HCT116 (cell line): ENCODE data around the gene MOB3B. TPM values are rescaled to one million over a fixed set of nuclear protein-coding genes. Genes with fewer than 3 reads are reported as not detected.

ENCODE experiments used
- ATAC-seq: fragments of 200-7000 bp; cut with Tn5 transposase; 2 replicates; pipeline ENCODE4 v1.9.1; 2020; ENCODE audit warnings: mild to moderate bottlenecking, moderate library complexity
- BruUV-seq: library from RNA; stranded (reverse); fragments of 400-500 nt; replicated peaks from 2 replicates; lab custom pipeline; 2021; lab: Mats Ljungman, UMichigan
- CTCF ChIA-PET: fragments of 300-600 bp; sonication (Branson Sonifier 250); formaldehyde crosslinking; loops from one replicate; lab custom pipeline; 2021; ENCODE audit warnings: antibody characterized with exemption; lab: Charles Lee
- POLR2A ChIA-PET: fragments of 300-600, 350-600 bp; sonication (Branson Sonifier 250); formaldehyde crosslinking; loops from one replicate; lab custom pipeline; 2021; ENCODE audit warnings: antibody characterized with exemption; lab: Charles Lee
- RAD21 ChIA-PET, 2 experiments: fragments of 300-600 bp; sonication (Branson Sonifier 250); formaldehyde crosslinking; loops; one replicate each; lab custom pipeline; 2023; ENCODE audit warnings: low total read pairs in 2 of 2; ENCODE audit not compliant: uncharacterized antibody in 2 of 2, unreplicated experiment in 2 of 2, low non-redundant PET in 1 of 2; lab: Charles Lee
- DNase-seq: peaks from one replicate; pipeline ENCODE4 v3.0.0-alpha.2; 2010; ENCODE audit warnings: low read depth, low spot score
- H2AFZ ChIP-seq: fragments of 200-600 bp; shearing (Covaris generic), sonication (generic); 2 replicates; pipeline ENCODE4 v1.6.1; 2017; ENCODE audit warnings: low read depth, mixed run types, mixed read lengths, antibody characterized with exemption, low read length; ENCODE audit not compliant: poor library complexity, severe bottlenecking
- H3K27ac ChIP-seq: 2 replicates; pipeline ENCODE4 v1.5.1; 2012; ENCODE audit warnings: low read depth, low read length
- H3K27me3 ChIP-seq: fragments of 200-600 bp; sonication (generic); 2 replicates; pipeline ENCODE4 v1.6.1; 2016; ENCODE audit warnings: mixed run types, low read length, mixed read lengths; ENCODE audit not compliant: insufficient read depth
- H3K36me3 ChIP-seq, 2 experiments: fragments of 200-500 bp in 1 of 2; fragments of 200-600 bp in 1 of 2; sonication (Bioruptor generic) in 1 of 2; sonication (generic) in 1 of 2; 2 replicates each; pipeline versions ENCODE4 v1.5.1 to v1.6.1; 2014 to 2016; ENCODE audit warnings: low read length in 2 of 2, inconsistent platforms in 1 of 2, mixed read lengths in 1 of 2, mixed run types in 1 of 2; ENCODE audit not compliant: insufficient read depth in 2 of 2, control insufficient read depth in 1 of 2
- H3K4me1 ChIP-seq, 2 experiments: fragments of 200-600 bp in 1 of 2; sonication (generic) in 1 of 2; 2 replicates each; pipeline versions ENCODE4 v1.5.1 to v1.6.1; 2012 to 2017; ENCODE audit warnings: low read length in 2 of 2, inconsistent platforms in 1 of 2, mild to moderate bottlenecking in 1 of 2, mixed read lengths in 1 of 2, mixed run types in 1 of 2, moderate library complexity in 1 of 2; ENCODE audit not compliant: insufficient read depth in 2 of 2, control insufficient read depth in 1 of 2
- H3K4me2 ChIP-seq: fragments of 200-600 bp; sonication (generic); 2 replicates; pipeline ENCODE4 v1.6.1; 2017; ENCODE audit warnings: mixed run types, low read length, mixed read lengths
- H3K4me3 ChIP-seq, 2 experiments: fragments of 200-600 bp in 1 of 2; sonication (generic) in 1 of 2; replicated peaks in 1 of 2; 2 replicates each; pipeline ENCODE4 v1.5.1; 2011 to 2016; ENCODE audit warnings: low read length in 2 of 2, control low read depth in 1 of 2, low read depth in 1 of 2, mild to moderate bottlenecking in 1 of 2, mixed read lengths in 1 of 2, mixed run types in 1 of 2
- H3K79me2 ChIP-seq: fragments of 200-600 bp; sonication (generic); 2 replicates; pipeline ENCODE4 v1.6.1; 2017; ENCODE audit warnings: mild to moderate bottlenecking, mixed run types, low read length, moderate library complexity, mixed read lengths; ENCODE audit not compliant: insufficient read depth
- H3K9ac ChIP-seq: fragments of 200-600 bp; sonication (generic); 2 replicates; pipeline ENCODE4 v1.6.1; 2016; ENCODE audit warnings: low read length, mixed read lengths
- H3K9me2 ChIP-seq: fragments of 200-600 bp; sonication (generic), shearing (Covaris generic); 2 replicates; pipeline ENCODE4 v1.6.1; 2017; ENCODE audit warnings: mixed run types, mild to moderate bottlenecking, moderate library complexity; ENCODE audit not compliant: insufficient read depth
- H3K9me3 ChIP-seq, 2 experiments: fragments of 200-500 bp in 1 of 2; fragments of 200-600 bp in 1 of 2; sonication (Bioruptor generic) in 1 of 2; sonication (generic) in 1 of 2; 2 replicates each; pipeline ENCODE4 v1.6.1; 2014 to 2017; ENCODE audit warnings: low read length in 2 of 2, mixed read lengths in 2 of 2, inconsistent platforms in 1 of 2, low read depth in 1 of 2, mild to moderate bottlenecking in 1 of 2, mixed run types in 1 of 2, moderate library complexity in 1 of 2; ENCODE audit not compliant: control insufficient read depth in 1 of 2, insufficient read depth in 1 of 2
- H4K20me1 ChIP-seq: fragments of 200-600 bp; sonication (generic), shearing (Covaris generic); 2 replicates; pipeline ENCODE4 v1.6.1; 2017; ENCODE audit warnings: mixed run types, mild to moderate bottlenecking, moderate library complexity; ENCODE audit not compliant: insufficient read depth
- ATF3 ChIP-seq: IDR thresholded peaks from 2 replicates; pipeline ENCODE4 v1.6.1; 2012
- CEBPB ChIP-seq: IDR thresholded peaks from 2 replicates; pipeline ENCODE4 v1.6.1; 2012; ENCODE audit warnings: low read depth
- ELF1 ChIP-seq: IDR thresholded peaks from 2 replicates; pipeline ENCODE4 v1.6.1; 2012; ENCODE audit warnings: low read depth, borderline replicate concordance
- EZH2 ChIP-seq: fragments of 200-600 bp; sonication (generic); IDR thresholded peaks from 2 replicates; pipeline ENCODE4 v1.6.1; 2017; ENCODE audit warnings: antibody characterized with exemption, mixed run types
- EZH2phosphoT487 ChIP-seq: fragments of 200-600 bp; IDR thresholded peaks from 2 replicates; pipeline ENCODE4 v1.6.1; 2018; ENCODE audit warnings: antibody characterized with exemption, borderline replicate concordance
- FOSL1 ChIP-seq: IDR thresholded peaks from 2 replicates; pipeline ENCODE4 v1.6.1; 2012; ENCODE audit warnings: low read depth
- POLR2A ChIP-seq: IDR thresholded peaks from 2 replicates; pipeline ENCODE4 v1.7.0; 2011; ENCODE audit warnings: borderline replicate concordance; ENCODE audit not compliant: insufficient read depth, insufficient read length; ENCODE audit errors: extremely low read depth
- POLR2AphosphoS5 ChIP-seq: IDR thresholded peaks from 2 replicates; pipeline ENCODE4 v1.6.1; 2011; ENCODE audit warnings: mild to moderate bottlenecking, low read depth, low read length, moderate library complexity
- RAD21 ChIP-seq: IDR thresholded peaks from 2 replicates; pipeline ENCODE4 v1.6.1; 2012; ENCODE audit warnings: low read depth, mild to moderate bottlenecking
- SIN3A ChIP-seq: IDR thresholded peaks from 2 replicates; pipeline ENCODE4 v1.6.1; 2012; ENCODE audit warnings: low read depth
- SP1 ChIP-seq: IDR thresholded peaks from 2 replicates; pipeline ENCODE4 v1.6.1; 2012; ENCODE audit warnings: low read depth
- YY1 ChIP-seq: IDR thresholded peaks from 2 replicates; pipeline ENCODE4 v1.6.1; 2011; ENCODE audit warnings: low read length, low read depth, moderate library complexity, mild to moderate bottlenecking; ENCODE audit not compliant: insufficient replicate concordance; ENCODE audit errors: extremely low read depth
- ZFX ChIP-seq: fragments of 450-650 bp; IDR thresholded peaks from 2 replicates; pipeline ENCODE4 v1.6.1; 2017
- intact Hi-C: fragments of 100-400 bp; cut with micrococcal nuclease; formaldehyde crosslinking; loops from 2 replicates; pipeline ENCODE4 v1.10.0; 2022
- total RNA-seq: library from RNA; stranded (reverse); gene quantifications from one replicate; pipeline ENCODE4 v1.2.1, GENCODE V29; 2021; ENCODE audit not compliant: unreplicated experiment
- TF ChIP-seq, protein P1 (sequence below): IDR thresholded peaks from 2 replicates; pipeline ENCODE4 v1.6.1; 2012
- TF ChIP-seq, protein P2 (sequence below): IDR thresholded peaks from 2 replicates; pipeline ENCODE4 v1.6.1; 2011; ENCODE audit warnings: mild to moderate bottlenecking, low read length, moderate library complexity; ENCODE audit not compliant: insufficient replicate concordance; ENCODE audit errors: extremely low read depth
- TF ChIP-seq, protein P3 (sequence below), 3 experiments: fragments of 200-600 bp in 1 of 3; sonication (generic) in 1 of 3; IDR thresholded peaks in 2 of 3; conservative IDR thresholded peaks in 1 of 3; 2 replicates each; pipeline ENCODE4 v1.5.1; 2012 to 2017; ENCODE audit warnings: low read depth in 2 of 3, low read length in 2 of 3, antibody characterized with exemption in 1 of 3, borderline replicate concordance in 1 of 3, control low read depth in 1 of 3, mild to moderate bottlenecking in 1 of 3, mixed read lengths in 1 of 3, mixed run types in 1 of 3, moderate library complexity in 1 of 3; ENCODE audit not compliant: insufficient read depth in 1 of 3

The MOB3B gene
- total RNA-seq, 1 experiment from 2014 or later, result 1.2 TPM

DNA sequence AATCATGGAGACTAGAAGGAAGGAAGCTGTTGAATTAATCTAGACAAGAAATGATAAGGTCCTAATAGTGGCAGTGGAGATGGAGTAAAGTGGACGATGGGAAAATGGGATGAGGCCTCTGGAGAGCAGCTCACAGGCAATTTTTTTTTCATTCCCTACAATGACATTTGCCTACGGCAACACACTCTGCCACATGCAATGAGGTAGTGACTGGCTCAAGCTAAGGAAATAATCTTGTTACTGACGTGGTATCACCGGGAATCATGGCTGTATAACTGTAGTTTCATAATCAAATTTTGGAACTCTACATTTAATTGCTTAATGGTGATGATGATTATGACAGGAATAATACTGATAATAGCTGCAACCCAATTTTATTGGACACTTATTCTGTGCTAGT lies 12.1 kb upstream of the MOB3B start:
- CTCF ChIA-PET, result interaction anchor here (1.1 kb wide), 1 partner anchor 14 kb away, joined by 3 read pairs; no protein-coding TSS in a partner anchor
- no peak for ATAC-seq

More for the DNA sequence above, 12.1 kb upstream of the MOB3B start:
- Histone ChIP-seq H3K9ac (no peak overlapping the region), H3K9me3 (no peaks in the 10 kb centered on the region), H3K9me2 (no peaks in the 10 kb centered on the region), H4K20me1 (no peaks in the 10 kb centered on the region), H2AFZ (no peak overlapping the region), H3K27me3 (no peaks in the 10 kb centered on the region), H3K79me2 (no peaks in the 10 kb centered on the region), H3K27ac (no peak overlapping the region), H3K36me3 (no peaks in the 10 kb centered on the region; a peak in 1 of 4 replicates), H3K4me1 (no peaks in the 10 kb centered on the region), H3K4me2 (no peak overlapping the region), H3K4me3 (no peak overlapping the region)
- no peak for DNase-seq
- intact Hi-C loops, result no loop called here
- POLR2A ChIA-PET, result no interaction called here
- no TSS peak for BruUV-seq
- RAD21 ChIA-PET, result no interaction called here
- TF ChIP-seq, protein P1, sequence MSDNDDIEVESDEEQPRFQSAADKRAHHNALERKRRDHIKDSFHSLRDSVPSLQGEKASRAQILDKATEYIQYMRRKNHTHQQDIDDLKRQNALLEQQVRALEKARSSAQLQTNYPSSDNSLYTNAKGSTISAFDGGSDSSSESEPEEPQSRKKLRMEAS, result no peak
- TF ChIP-seq RAD21, result no peak
- no peak for TF ChIP-seq ATF3
- TF ChIP-seq ELF1, result no peak
- TF ChIP-seq, protein P2, sequence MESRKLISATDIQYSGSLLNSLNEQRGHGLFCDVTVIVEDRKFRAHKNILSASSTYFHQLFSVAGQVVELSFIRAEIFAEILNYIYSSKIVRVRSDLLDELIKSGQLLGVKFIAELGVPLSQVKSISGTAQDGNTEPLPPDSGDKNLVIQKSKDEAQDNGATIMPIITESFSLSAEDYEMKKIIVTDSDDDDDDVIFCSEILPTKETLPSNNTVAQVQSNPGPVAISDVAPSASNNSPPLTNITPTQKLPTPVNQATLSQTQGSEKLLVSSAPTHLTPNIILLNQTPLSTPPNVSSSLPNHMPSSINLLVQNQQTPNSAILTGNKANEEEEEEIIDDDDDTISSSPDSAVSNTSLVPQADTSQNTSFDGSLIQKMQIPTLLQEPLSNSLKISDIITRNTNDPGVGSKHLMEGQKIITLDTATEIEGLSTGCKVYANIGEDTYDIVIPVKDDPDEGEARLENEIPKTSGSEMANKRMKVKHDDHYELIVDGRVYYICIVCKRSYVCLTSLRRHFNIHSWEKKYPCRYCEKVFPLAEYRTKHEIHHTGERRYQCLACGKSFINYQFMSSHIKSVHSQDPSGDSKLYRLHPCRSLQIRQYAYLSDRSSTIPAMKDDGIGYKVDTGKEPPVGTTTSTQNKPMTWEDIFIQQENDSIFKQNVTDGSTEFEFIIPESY, result no peak
- no peak for TF ChIP-seq POLR2A
- no peak for TF ChIP-seq SP1
- no peak for TF ChIP-seq EZH2
- TF ChIP-seq POLR2AphosphoS5, result no peak
- no peak for TF ChIP-seq CEBPB
- TF ChIP-seq FOSL1, result no peak
- TF ChIP-seq ZFX, result no peak
- TF ChIP-seq, protein P3, sequence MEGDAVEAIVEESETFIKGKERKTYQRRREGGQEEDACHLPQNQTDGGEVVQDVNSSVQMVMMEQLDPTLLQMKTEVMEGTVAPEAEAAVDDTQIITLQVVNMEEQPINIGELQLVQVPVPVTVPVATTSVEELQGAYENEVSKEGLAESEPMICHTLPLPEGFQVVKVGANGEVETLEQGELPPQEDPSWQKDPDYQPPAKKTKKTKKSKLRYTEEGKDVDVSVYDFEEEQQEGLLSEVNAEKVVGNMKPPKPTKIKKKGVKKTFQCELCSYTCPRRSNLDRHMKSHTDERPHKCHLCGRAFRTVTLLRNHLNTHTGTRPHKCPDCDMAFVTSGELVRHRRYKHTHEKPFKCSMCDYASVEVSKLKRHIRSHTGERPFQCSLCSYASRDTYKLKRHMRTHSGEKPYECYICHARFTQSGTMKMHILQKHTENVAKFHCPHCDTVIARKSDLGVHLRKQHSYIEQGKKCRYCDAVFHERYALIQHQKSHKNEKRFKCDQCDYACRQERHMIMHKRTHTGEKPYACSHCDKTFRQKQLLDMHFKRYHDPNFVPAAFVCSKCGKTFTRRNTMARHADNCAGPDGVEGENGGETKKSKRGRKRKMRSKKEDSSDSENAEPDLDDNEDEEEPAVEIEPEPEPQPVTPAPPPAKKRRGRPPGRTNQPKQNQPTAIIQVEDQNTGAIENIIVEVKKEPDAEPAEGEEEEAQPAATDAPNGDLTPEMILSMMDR (IDR thresholded peaks at IDR 0.05 in 2 of 3, conservative IDR thresholded peaks at IDR 0.05 in 1 of 3; ENCODE audit: borderline replicate concordance in 1 of 3, insufficient read depth in 1 of 3, low read depth in 2 of 3, low read length in 2 of 3), result no peak
- no peak for TF ChIP-seq YY1
- no peak for TF ChIP-seq EZH2phosphoT487
- TF ChIP-seq SIN3A, result no peak
